Measurements from ENCODE around the gene GBX2.

- TF ChIP-seq CTCF (IDR thresholded peaks at IDR 0.05), result no peak
- no peak for TF ChIP-seq POLR2A (IDR thresholded peaks at IDR 0.05)
Observed at GRCh38 chr2:236215196-236215595, 47.0 kb upstream of the GBX2 start.
